Fibroblast of lung (primary cell): ENCODE results near the gene DLG5. TPM values are rescaled to one million over a fixed set of nuclear protein-coding genes. Genes with fewer than 3 reads are reported as not detected.

Experiments used
- DNase-seq, 2 donors: peaks; one replicate each; pipeline versions ENCODE4 v3.0.0 to v3.0.0-alpha.2; 2010; ENCODE audit warnings: low read depth in 2 of 2
- H2AFZ ChIP-seq: 2 replicates; pipeline ENCODE4 v1.5.1; 2012; ENCODE audit warnings: low read length, control low read depth, inconsistent platforms
- H3K27ac ChIP-seq: 2 replicates; pipeline ENCODE4 v1.5.1; 2011; ENCODE audit warnings: low read length, control low read depth; ENCODE audit not compliant: insufficient read depth
- H3K27me3 ChIP-seq: 2 replicates; pipeline ENCODE4 v1.5.1; 2011; ENCODE audit warnings: mild to moderate bottlenecking, low read length; ENCODE audit not compliant: control insufficient read depth, insufficient read depth
- H3K36me3 ChIP-seq: 2 replicates; pipeline ENCODE4 v1.5.1; 2011; ENCODE audit warnings: low read length; ENCODE audit not compliant: control insufficient read depth, insufficient read depth
- H3K4me1 ChIP-seq: 2 replicates; pipeline ENCODE4 v1.5.1; 2011; ENCODE audit warnings: low read length; ENCODE audit not compliant: control insufficient read depth, insufficient read depth; ENCODE audit errors: extremely low read depth
- H3K4me2 ChIP-seq: 2 replicates; pipeline ENCODE4 v1.5.1; 2011; ENCODE audit warnings: low read length, control low read depth; ENCODE audit not compliant: insufficient read depth; ENCODE audit errors: extremely low read depth
- H3K4me3 ChIP-seq, 4 experiments: fragments of 200-600 bp in 1 of 4; sonication (generic) in 1 of 4; replicated peaks in 1 of 4; 2 replicates each; pipeline ENCODE4 v1.5.1; 2011 to 2016; ENCODE audit warnings: low read length in 4 of 4, low read depth in 3 of 4, mild to moderate bottlenecking in 3 of 4, control low read depth in 2 of 4, inconsistent platforms in 1 of 4, mixed read lengths in 1 of 4; ENCODE audit not compliant: insufficient read depth in 1 of 4; ENCODE audit errors: control extremely low read depth in 1 of 4
- H3K79me2 ChIP-seq: 2 replicates; pipeline ENCODE4 v1.5.1; 2012; ENCODE audit warnings: mild to moderate bottlenecking, low read length, inconsistent platforms; ENCODE audit not compliant: control insufficient read depth, insufficient read depth
- H3K9ac ChIP-seq: 2 replicates; pipeline ENCODE4 v1.5.1; 2011; ENCODE audit warnings: mild to moderate bottlenecking, low read length, control low read depth; ENCODE audit not compliant: insufficient read depth
- H3K9me3 ChIP-seq: 2 replicates; pipeline ENCODE4 v1.5.1; 2012; ENCODE audit warnings: low read depth, low read length; ENCODE audit not compliant: control insufficient read depth, insufficient read depth
- H4K20me1 ChIP-seq: 2 replicates; pipeline ENCODE4 v1.5.1; 2011; ENCODE audit warnings: low read length; ENCODE audit not compliant: control insufficient read depth, insufficient read depth; ENCODE audit errors: extremely low read depth
- EZH2 ChIP-seq: IDR thresholded peaks from 2 replicates; pipeline ENCODE4 v1.5.1; 2012; ENCODE audit warnings: low read length, control low read depth, mild to moderate bottlenecking; ENCODE audit errors: missing control alignments
- polyA plus RNA-seq, 2 donors: library from polyadenylated mRNA; depleted of rRNA in 1 of 2; stranded (reverse) in 1 of 2; unstranded in 1 of 2; fragments of >200 nt; gene quantifications; 2 replicates each; pipeline ENCODE4 v1.2.1, GENCODE V29; 2011 to 2012; ENCODE audit warnings: missing spikeins in 1 of 2
- total RNA-seq: library from RNA; depleted of rRNA; stranded (reverse); fragments of >200 nt; gene quantifications from 2 replicates; pipeline ENCODE4 v1.2.1, GENCODE V29; 2014
- TF ChIP-seq, protein P1 (sequence below), 2 donors: IDR thresholded peaks in 1 of 2; conservative IDR thresholded peaks in 1 of 2; 1 replicate in 1 of 2; 2 replicates in 1 of 2; pipeline ENCODE4 v1.5.1; 2011 to 2012; ENCODE audit warnings: low read length in 2 of 2, control low read depth in 1 of 2, inconsistent platforms in 1 of 2, low read depth in 1 of 2, mild to moderate bottlenecking in 1 of 2

DLG5 gene
- total and polyA plus RNA-seq, 2 donors (not counting 1 experiment from before 2014, with no cell fraction given) = 15.3 to 40.8 TPM

DNA sequence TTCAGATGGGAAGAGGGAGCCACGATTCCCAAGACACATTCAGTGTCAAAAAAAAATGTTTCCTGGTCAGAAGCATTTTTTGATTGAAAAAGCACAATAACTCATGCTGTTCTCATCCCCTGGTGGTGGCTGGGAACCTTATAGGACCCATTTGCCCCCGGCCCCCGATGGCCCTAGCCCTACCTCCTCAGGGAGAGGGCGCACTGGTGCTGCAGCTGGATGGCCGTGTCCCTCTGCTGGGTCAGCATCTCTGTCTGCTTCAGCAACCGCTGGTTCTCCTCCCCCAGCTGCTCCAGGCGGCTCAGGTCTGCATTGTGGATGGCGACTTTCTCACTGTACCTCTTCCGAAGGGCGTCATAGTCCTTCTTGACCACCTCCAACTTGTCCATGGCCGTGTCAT is 83.3 kb downstream of the DLG5 start:
- Histone ChIP-seq H3K9ac (no peak overlapping the region), H3K27me3 (no peaks in the 10 kb centered on the region), H3K36me3 (peaks cover 20% of the 10 kb centered on the region), H2AFZ (no peak overlapping the region), H3K4me3 (no peak overlapping the region), H3K27ac (no peak overlapping the region), H4K20me1 (no peaks in the 10 kb centered on the region), H3K4me2 (no peak overlapping the region), H3K9me3 (no peaks in the 10 kb centered on the region), H3K4me1 (peaks cover 13% of the 10 kb centered on the region), H3K79me2 (no peaks in the 10 kb centered on the region)
- DNase-seq = no peak
- TF ChIP-seq, protein P1, sequence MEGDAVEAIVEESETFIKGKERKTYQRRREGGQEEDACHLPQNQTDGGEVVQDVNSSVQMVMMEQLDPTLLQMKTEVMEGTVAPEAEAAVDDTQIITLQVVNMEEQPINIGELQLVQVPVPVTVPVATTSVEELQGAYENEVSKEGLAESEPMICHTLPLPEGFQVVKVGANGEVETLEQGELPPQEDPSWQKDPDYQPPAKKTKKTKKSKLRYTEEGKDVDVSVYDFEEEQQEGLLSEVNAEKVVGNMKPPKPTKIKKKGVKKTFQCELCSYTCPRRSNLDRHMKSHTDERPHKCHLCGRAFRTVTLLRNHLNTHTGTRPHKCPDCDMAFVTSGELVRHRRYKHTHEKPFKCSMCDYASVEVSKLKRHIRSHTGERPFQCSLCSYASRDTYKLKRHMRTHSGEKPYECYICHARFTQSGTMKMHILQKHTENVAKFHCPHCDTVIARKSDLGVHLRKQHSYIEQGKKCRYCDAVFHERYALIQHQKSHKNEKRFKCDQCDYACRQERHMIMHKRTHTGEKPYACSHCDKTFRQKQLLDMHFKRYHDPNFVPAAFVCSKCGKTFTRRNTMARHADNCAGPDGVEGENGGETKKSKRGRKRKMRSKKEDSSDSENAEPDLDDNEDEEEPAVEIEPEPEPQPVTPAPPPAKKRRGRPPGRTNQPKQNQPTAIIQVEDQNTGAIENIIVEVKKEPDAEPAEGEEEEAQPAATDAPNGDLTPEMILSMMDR (conservative IDR thresholded peaks at IDR 0.05 in 1 of 2, IDR thresholded peaks at IDR 0.05 in 1 of 2; ENCODE audit: low read depth in 1 of 2, low read length in 2 of 2) = no peak
- no peak for TF ChIP-seq EZH2

GRCh38 chr10:77842652-77843212 is 83.8 kb downstream of the DLG5 start:
- H2AFZ ChIP-seq = no peak overlapping the region
- H3K9me3 ChIP-seq = no peaks in the 10 kb centered on the region
- peaks cover 20% of the 10 kb centered on the region for H3K36me3 ChIP-seq
- no peaks in the 10 kb centered on the region for H3K27me3 ChIP-seq
- TF ChIP-seq EZH2 = no peak
- TF ChIP-seq, protein P1 (conservative IDR thresholded peaks at IDR 0.05 in 1 of 2, IDR thresholded peaks at IDR 0.05 in 1 of 2; ENCODE audit: low read depth in 1 of 2, low read length in 2 of 2) = no peak
- H3K4me3 ChIP-seq = no peak overlapping the region
- DNase-seq = no peak
- no peak overlapping the region for H3K27ac ChIP-seq
- no peak overlapping the region for H3K4me2 ChIP-seq
- H3K9ac ChIP-seq = no peak overlapping the region
- H4K20me1 ChIP-seq = no peaks in the 10 kb centered on the region
- peaks cover 13% of the 10 kb centered on the region for H3K4me1 ChIP-seq
- H3K79me2 ChIP-seq = no peaks in the 10 kb centered on the region

- H3K4me2 ChIP-seq = no peak overlapping the region
- no peaks in the 10 kb centered on the region for H3K9me3 ChIP-seq
- DNase-seq = no peak
- no peaks in the 10 kb centered on the region for H4K20me1 ChIP-seq
- TF ChIP-seq, protein P1 (conservative IDR thresholded peaks at IDR 0.05 in 1 of 2, IDR thresholded peaks at IDR 0.05 in 1 of 2; ENCODE audit: low read depth in 1 of 2, low read length in 2 of 2) = no peak
- TF ChIP-seq EZH2 = no peak
- H3K4me1 ChIP-seq = peaks cover 12% of the 10 kb centered on the region
- no peak overlapping the region for H2AFZ ChIP-seq
- no peaks in the 10 kb centered on the region for H3K79me2 ChIP-seq
- no peak overlapping the region for H3K9ac ChIP-seq
- H3K4me3 ChIP-seq = no peak overlapping the region
- no peak overlapping the region for H3K27ac ChIP-seq
- H3K36me3 ChIP-seq = peaks cover 20% of the 10 kb centered on the region
- no peaks in the 10 kb centered on the region for H3K27me3 ChIP-seq
Measured at GRCh38 chr10:77841711-77842375, 84.7 kb downstream of the DLG5 start.
